ENCODE measurements around the gene EIF4E3.

The EIF4E3 gene

DNA sequence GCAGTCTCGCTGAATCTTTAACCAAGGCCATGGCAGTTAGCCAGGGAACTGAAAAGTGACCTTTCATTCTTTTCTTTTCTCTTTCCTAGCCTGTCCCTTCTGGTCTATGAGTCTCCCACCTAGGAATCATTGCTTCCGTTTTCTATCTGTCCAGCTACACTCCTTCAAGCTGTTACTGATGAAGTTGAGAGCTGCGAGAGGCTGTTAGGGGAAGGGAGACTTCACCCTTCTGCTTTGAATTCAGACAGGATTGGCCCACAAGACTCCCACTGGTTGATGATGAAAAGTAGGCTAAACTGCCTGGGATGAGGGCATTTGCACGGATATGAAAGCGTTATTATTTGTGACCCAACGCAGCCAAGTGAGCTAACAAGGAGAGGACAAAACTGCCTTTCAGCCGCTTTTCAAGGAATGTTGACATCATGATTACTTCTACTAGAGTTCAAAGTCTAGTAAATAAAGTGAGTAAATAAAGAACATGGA is 30.2 kb downstream of the EIF4E3 start:
- no peak for DNase-seq (ENCODE audit: low spot score)
- in situ Hi-C loops (cut with MboI; ENCODE audit: low sequenced_read_pairs, unreplicated experiment), result no loop called here
- TF ChIP-seq CTCF (IDR thresholded peaks at IDR 0.05; ENCODE audit: borderline replicate concordance, control extremely low read depth, extremely low read depth, insufficient read depth, missing control alignments), result no peak

DNA sequence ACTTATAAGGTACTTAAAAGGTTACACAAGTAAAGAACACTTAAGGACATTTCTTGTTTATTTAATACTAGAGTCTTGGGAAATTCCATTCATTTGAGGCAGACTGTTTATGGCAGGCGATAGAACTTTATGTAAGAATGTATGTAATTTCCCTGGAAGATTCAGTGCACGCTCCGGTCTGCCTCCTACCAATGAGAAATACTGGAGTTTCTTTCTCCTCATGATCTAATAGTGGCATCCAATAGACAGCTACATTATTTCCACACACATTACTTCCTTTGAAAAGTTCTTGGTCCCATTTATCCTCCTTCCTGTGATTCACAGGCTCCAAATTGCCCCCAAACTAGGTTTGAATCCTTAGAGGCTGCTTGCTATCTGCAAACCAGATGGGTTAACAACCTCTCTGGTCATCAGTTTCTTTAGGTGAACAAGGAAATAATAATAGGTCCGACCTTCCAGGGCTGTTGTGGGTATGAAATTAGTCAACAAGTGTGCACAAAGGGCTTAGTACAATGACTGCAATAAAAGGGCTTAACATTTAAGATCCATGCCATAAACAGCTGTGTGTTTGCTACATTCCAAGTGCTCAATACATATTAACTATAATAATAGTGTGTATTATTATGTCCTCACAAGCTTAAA is 30.7 kb downstream of the EIF4E3 start:
- in situ Hi-C loops (cut with MboI; ENCODE audit: low sequenced_read_pairs, unreplicated experiment), result no loop called here
- DNase-seq (ENCODE audit: low spot score), result no peak
- no peak for TF ChIP-seq CTCF (IDR thresholded peaks at IDR 0.05; ENCODE audit: borderline replicate concordance, control extremely low read depth, extremely low read depth, insufficient read depth, missing control alignments)

- no peak for DNase-seq (ENCODE audit: low spot score)
- in situ Hi-C loops (cut with MboI; ENCODE audit: low sequenced_read_pairs, unreplicated experiment), result no loop called here
- TF ChIP-seq CTCF (IDR thresholded peaks at IDR 0.05; ENCODE audit: borderline replicate concordance, control extremely low read depth, extremely low read depth, insufficient read depth, missing control alignments), result no peak
Observed at GRCh38 chr3:71693641-71694040, 31.6 kb downstream of the EIF4E3 start.

DNA sequence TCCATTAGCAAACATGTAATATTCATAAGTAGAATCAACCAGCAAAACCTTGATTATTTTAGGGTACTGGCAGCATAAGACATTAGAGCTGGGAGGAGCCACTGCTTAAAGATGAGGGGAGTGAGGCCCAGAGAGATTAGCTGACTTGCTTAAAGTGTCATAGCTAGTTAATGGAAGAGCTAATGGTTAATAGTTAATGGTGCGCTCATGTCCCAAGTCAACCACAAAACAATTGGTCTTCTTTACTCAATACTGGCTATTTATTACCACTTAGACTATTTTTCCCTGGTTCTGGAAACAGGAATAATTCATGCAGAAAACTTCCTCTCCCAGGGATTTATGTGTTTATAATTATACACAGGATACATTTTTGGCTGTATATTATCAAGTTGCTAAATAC is 33.1 kb downstream of the EIF4E3 start:
- no peak for TF ChIP-seq CTCF (IDR thresholded peaks at IDR 0.05; ENCODE audit: borderline replicate concordance, control extremely low read depth, extremely low read depth, insufficient read depth, missing control alignments)
- no peak for DNase-seq (ENCODE audit: low spot score)
- in situ Hi-C loops (cut with MboI; ENCODE audit: low sequenced_read_pairs, unreplicated experiment), result no loop called here

DNA sequence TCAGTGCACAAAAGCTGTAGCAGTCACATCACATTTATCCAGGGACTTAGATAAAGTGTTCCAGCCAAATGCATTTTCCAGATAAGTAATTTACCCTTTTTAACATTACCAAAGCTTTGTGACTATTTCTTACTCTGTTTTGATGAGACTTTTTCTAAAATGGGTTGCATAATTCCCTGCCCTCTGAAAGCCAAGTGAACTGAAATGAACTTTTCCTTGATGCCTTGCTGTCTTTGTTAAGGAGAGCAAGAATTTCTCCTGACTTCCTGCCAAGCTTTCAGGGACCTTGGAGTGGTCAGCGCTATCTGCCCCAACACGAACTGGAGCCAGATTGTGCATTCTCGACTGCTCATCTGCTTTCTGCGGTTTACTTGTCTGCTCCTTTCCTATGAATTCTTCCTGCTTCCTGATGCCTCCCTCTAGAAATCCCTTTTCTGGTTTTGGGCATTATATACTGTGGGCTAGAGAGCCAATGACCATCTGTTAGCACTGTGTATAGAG is 34.8 kb downstream of the EIF4E3 start:
- TF ChIP-seq CTCF (IDR thresholded peaks at IDR 0.05; ENCODE audit: borderline replicate concordance, control extremely low read depth, extremely low read depth, insufficient read depth, missing control alignments), result no peak
- no peak for DNase-seq (ENCODE audit: low spot score)
- in situ Hi-C loops (cut with MboI; ENCODE audit: low sequenced_read_pairs, unreplicated experiment), result no loop called here

DNA sequence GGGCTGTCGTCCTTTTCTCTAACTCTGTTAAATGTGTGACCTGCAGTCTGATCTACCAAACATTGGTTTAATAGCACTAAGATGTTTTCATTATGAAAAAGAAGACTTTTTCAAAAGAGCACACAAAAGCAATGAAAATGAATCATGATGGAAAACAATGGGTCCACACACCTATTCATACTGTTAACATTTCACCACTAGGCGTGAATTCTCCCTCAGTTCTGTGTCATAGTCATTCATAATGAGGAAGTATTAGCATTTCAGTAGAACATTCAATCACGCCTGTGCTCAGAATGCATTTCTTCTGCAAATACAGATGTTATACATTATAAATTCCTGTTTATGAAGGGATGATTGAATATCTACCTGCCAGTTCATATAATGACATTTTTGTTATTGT is 35.9 kb downstream of the EIF4E3 start:
- TF ChIP-seq CTCF (IDR thresholded peaks at IDR 0.05; ENCODE audit: borderline replicate concordance, control extremely low read depth, extremely low read depth, insufficient read depth, missing control alignments), result no peak
- in situ Hi-C loops (cut with MboI; ENCODE audit: low sequenced_read_pairs, unreplicated experiment), result no loop called here
- no peak for DNase-seq (ENCODE audit: low spot score)
